ENCODE results near the gene SURF6.

Gene SURF6

GRCh38 chr9:133367778-133368177, 31.8 kb upstream of the SURF6 start:
- DNase-seq, result no peak

DNA sequence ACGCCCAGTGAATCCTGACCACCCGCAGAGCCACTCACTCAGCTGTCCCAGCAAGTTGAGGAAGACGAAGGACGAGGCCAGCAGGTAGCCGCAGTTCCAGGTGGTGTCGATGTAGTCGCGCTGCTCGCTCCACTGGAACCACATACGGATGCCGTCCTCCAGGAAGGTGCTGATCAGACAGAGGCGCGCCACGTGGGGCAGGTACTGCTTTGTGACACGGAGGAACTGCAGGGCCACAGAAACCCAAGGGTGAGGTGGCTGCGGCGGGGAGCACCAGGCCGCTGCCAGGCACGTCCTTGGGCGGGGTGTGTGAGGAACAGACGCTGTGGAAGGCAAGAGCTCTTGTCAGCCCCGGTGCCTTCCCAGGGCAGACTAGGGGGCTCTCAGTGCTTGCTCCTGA, 31.2 kb upstream of the SURF6 start:
- DNase-seq, result no peak

DNA sequence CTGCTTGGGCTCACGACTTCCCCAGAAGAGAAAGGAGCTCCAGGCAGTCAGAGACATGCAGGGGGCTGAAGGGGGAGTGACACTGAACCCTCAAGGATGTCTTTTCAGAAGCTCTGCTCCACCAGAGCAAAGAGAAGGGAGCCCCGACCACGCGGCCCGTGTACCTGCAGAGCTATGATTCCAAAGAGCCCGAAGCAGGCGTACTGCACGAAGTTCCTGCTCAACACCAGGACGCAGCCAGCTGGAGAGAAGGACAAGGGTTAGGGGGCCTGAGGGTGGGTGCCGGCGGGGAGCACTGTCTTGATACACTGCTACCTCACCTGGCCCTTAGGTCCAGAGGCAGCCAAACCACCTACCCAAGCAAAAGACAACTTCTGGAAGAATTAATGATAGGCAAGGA, 30.4 kb upstream of the SURF6 start:
- no peak for DNase-seq

DNA sequence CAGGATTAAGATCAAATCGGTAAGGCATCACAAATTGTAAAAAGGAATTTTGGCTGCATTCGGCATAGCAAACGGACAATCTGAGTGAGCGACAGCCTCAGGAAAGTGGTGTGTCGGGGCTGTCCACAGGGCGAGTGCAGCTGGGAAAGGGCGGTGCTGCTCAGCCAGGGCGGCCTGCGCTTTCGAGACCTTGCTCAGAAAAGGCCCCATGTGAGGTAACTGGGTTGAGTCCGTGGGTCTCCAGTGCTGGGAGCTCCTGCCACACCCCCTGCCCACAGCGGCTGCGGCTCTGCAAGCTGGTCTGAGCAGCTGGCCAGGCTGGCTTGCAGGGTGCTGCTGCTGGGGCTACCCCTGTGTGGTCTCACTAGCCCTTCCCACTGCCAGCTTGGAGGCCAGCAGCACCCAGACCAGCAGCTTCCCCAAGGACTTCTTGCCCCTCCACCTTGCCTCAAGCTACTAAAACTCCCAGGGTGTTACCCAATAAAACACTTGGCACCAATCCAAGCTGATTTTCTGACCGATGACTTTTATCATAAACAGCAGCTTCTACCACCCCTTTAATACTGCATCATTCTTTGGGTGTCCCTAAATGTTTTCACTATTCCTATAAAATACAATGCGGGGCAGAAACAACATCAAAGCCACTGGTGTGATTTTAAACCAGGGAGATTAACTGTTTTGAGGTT, 26.5 kb upstream of the SURF6 start:
- DNase-seq, result no peak

DNA sequence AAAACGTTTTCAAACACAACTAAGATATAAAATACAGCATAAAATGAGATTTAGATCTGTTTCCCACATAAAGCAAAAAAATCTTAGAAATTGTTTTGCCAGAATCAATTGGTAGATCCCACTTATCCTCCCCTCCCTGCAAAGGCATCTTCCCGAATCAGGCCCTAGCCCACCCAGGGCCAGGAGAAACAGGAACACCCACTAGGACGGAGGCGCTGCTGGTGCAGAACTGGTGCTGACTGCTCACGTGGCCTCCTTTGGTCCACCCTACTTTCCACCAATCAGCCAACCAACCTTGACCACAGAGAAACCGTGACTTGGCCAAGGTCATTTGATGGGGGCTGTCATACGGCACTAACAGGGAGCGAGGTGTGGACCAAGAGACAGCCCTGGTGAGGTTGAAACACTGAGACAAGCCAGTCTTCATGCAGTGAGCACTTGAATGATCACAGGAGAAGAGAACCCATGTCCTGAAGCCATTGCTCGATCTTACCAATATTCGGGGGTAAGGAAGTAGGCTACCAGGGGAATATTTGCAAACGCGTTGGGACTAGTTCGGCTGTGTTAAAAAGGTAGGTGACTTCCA, 25.6 kb upstream of the SURF6 start:
- DNase-seq, result no peak

GRCh38 chr9:133360400-133361393, 24.7 kb upstream of the SURF6 start:
- DNase-seq, result no peak

GRCh38 chr9:133359399-133360175, 23.6 kb upstream of the SURF6 start:
- DNase-seq, result no peak

DNA sequence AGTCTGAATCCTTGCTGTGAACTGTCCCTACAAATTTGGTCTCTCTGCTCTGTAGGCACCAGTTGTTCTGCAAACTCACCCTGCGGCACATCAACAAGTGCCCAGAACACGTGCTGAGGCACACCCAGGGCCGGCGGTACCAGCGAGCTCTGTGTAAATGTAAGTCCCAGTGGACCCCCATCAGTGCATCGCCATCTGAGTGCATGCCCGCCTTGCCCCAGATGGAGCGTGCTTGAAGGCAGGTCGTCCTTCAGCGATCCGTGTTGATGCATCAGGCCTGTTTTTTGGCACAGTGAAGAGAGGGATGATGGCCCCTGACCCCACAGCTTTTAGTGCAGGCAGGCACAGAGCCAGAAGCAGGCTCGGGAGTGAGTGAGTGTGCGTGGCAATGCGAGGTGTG, 21.7 kb upstream of the SURF6 start:
- DNase-seq, result no peak

DNA sequence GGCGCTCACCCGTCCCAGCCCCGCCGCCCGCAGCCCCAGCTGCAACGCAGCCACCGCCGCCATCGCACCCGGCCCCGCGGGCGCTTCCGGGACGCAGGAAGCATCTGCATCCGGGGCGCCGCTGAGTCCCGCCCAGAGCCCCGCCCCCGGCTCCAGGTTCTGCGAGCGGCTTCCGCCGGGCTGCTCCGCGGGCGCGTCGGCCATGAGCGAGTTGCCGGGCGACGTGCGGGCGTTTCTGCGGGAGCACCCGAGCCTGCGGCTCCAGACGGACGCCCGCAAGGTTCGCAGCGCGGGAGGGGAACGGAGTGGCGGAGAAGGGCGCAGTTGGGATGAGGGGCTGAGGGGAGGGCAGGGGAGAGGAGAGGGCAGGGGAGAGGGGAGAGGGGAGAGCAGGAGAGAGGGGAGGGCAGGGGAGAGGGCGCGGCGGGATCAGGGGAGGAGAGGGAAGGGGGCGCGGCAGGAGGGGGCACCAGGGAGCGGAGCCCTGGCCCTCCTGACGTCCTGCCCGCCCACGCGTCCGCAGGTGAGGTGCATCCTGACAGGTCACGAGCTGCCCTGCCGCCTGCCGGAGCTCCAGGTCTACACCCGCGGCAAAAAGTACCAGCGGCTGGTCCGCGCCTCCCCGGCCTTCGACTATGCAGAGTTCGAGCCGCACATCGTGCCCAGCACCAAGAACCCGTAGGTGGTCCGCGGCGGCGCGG, 20.6 kb upstream of the SURF6 start, which contains the start of the genes SURF1 and SURF2:
TSS of gene SURF1 (minus strand) at position 97 of the 701 bp plus-strand sequence. CDS start at position 63, 34 bp downstream.
TSS of gene SURF2 (plus strand) at position 160 of the 701 bp plus-strand sequence. CDS start at position 203, 43 bp downstream.
- DNase-seq, result peak; percentile 76

DNA sequence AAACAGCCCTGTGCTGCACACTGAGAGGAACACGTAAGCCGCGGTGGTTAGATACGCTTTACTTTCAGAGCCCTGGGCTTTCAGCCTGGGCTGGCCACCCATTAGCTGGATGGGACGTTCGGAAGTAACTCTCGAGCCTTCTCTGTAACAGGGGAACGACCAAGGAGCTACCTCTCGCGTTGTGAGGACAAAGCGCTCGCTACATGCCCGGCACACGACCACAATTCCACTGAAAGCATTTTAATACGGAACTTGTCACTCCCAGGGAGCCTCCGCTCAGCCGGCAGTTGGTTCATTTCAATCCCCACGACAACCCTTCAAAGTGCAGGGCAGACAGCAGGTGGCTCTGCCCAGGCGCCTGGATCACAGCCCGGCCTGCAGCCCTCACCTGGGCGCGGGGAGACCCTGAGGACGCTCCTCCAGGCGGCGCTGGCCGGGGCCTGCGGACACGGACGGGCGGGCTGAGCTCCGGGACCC, 19.9 kb upstream of the SURF6 start:
- no peak for DNase-seq

DNA sequence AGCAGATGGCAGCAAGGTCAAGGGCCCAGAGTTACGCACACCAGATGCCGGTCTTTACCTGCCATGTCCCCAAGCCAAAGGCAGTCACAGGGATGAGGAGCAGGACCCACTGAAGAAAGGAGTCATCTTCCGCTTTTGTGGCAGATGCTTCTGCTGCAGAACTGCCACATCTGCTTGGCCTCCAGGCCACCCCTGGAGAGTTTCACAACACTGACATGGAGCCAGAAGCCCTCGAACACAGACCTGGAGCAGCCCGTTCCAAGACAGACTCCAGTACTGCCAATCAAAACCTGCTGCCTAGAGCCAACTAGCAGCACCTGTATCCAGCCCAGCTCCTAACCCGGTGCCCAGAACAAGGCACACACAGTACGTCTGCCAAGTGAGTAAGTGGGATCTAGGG, 18.8 kb upstream of the SURF6 start:
- DNase-seq, result no peak

- no peak for DNase-seq
Observed at GRCh38 chr9:133353548-133353947, 17.6 kb upstream of the SURF6 start.

DNA sequence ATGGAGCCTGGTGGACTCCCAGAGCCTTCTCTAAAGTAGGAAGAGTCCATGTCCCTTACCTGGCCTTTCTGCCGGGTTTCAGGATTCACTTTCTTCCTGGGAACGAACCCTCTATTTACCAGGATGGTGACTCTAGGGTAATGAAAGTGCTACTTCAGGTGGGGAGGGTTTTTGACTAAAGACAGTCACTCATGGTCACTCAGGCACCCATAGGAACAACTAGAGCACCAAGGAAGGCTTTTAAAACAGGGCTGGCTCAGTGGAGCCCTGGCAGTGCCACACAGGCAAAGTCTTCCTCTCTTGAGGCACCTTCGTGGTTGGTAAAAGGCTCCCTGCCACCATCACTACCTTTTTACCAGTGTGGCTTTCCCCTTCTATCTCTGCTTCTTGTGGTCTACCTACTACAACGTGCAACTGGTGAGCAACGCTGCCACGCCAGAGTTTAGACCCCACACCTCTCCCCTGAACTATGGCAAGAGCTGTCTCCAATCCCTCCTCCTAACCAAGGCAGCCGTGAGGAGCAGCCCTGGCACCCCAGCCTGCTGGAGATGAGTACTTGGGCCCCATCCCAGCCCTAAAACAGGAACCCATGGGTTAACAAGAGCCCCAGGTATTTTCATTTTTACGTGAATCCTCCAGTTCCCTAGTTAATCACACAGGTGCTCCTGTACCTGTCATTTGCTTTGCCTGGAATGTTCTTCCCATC, 16.8 kb upstream of the SURF6 start:
- no peak for DNase-seq

GRCh38 chr9:133351908-133352634, 16.1 kb upstream of the SURF6 start:
- DNase-seq, result peak; percentile 38

DNA sequence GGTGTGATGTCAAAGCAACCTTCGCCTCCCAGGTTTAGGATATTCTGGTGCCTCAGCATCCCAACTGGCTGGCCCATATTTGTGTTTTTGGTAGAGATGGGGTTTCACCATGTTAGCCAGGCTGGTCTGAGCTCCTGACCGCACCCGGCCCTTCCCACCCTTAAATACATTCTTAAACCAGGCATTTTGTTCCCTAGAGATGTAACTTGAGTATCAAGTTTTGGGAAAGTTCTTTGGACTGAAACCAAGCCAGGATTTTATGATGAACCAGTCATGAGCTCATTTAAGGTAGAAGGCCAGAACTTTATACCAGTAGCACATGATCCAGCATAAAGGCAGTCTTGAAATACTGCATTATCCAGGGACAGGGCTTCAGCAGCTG, 15.5 kb upstream of the SURF6 start:
- DNase-seq, result no peak

DNA sequence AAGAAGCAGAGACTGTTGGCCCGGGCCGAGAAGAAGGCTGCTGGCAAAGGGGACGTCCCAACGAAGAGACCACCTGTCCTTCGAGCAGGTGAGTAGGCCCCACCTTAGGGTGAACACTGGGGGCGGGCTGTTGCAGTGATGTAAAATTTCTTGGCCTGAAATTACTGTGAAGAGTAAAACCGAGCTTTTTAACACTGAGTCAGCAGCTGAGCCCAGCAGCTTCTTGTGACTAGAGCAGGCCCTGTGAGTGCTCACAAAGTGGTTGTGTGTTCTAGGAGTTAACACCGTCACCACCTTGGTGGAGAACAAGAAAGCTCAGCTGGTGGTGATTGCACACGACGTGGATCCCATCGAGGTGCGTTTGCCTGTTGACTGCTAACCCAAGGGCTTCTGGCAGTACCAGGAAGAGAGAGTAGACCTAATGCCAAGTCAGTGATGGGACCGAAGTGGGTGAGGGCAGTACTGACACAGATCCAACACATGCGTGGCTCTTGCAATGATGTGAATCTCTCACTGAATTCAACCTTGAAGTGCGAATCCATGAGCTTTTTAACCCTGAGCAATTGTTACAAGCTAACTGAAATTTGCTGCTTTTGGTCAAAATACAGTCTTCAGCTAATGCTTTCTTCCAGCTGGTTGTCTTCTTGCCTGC, 14.1 kb upstream of the SURF6 start:
- no peak for DNase-seq

- no peak for DNase-seq
Observed at GRCh38 chr9:133348718-133349573, 13.0 kb upstream of the SURF6 start.

- peak; percentile 94 for DNase-seq
Observed at GRCh38 chr9:133347985-133348717, 12.2 kb upstream of the SURF6 start, which contains the start of the genes MED22 and RPL7A. TSS of gene MED22 (minus strand) at chr9:133348131. CDS start at chr9:133346662, 1,469 bp downstream. TSS of gene RPL7A (plus strand) at chr9:133348218. CDS start at chr9:133348244, 26 bp downstream.

All from COR-L47 (cell line).